Femur (tissue), 1 donor: ENCODE measurements around the gene FBH1.
"Not testable (repeated sequence)": the region's sequence is repeated elsewhere in the genome, so short reads cannot be mapped to it uniquely, and the experiment has no call there.

ENCODE experiments used
- DNase-seq: peaks from one replicate; pipeline ENCODE4 v3.0.0-alpha.2; 2017

Gene FBH1

DNA sequence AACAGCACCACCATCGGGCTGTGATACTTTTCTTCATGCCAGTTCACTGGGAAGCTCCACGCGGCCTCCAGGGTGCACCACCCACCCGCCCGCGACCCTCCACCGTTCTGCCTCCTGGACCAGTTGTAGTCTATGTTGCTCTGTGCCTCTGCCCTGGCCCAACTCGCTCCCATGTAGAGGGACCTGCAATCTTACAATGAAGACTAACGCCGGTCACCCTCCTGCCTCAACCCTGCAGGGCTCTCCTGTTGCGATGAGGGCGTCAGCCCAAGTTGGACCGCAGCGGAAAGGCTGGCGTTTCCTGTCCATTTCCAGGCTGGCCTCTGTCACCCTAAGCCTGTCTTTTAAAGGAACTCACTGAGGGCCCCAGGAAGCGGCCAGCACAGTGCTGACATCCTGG is 52.4 kb downstream of the FBH1 start:
- peak; percentile 67 for DNase-seq

GRCh38 chr10:5943536-5943935 is 53.5 kb downstream of the FBH1 start:
- peak; percentile 78 for DNase-seq

DNA sequence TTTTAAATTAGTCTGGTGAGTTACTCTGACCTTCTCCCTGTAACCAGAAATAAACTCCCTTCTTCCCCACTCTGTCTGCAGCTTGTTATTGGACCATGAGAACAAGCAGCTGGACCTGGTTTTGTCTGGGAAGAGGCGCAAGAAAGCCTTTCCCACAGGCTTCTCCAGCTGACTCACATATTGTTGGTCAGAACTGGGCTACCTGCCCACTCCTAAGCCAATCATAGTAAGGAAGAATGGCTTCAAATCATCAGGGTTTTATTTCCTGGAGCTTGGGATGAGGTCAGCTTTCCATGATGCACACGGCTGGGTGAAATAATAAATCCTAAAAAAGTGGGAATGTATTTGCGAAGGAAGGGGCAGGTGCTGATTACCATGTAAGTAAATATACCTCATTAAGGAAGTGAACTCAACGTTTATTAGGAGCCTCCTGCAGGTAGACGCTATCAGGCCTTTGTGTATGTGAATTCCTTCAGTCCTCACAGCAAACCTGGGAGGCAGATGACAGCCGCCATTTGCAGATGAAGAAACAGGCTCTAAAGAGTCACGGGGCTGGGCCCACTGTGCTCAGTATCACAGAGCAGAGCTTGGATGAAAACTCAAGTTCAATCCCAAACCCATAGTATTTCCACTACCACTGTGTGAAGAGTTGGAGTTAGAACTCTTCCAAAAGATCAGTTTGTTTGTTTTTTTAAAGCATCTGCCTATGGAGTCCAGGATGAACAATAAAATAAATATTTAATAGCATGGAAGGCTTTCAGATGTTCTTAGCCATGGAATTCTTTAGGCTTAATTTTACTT is 54.5 kb downstream of the FBH1 start:
- peak; percentile 95 for DNase-seq

GRCh38 chr10:5945190-5945509 is 55.1 kb downstream of the FBH1 start:
- DNase-seq: peak; percentile 42

GRCh38 chr10:5945561-5946418 is 55.7 kb downstream of the FBH1 start:
- peak; percentile 87 for DNase-seq

GRCh38 chr10:5946419-5946775 is 56.4 kb downstream of the FBH1 start:
- DNase-seq: not testable (repeated sequence)

DNA sequence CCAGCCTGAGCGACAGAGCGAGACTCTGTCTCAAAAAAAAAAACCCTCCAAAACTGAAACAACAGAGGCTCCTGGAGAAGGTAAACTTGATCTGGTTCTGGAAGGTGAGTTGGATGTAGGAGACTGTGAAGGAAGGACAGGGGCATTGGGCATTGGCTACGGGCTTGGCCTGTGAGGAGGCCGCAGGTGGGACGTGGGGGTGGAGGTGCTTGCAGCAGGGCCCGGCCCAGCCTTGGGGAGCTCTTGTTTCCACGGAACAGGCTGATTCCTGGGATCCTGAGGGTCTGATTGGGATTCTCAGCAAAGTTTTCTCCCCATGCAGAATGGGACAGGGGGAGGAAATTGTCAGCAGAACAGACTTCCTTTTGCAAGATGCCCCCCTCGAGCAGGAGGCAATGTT is 56.7 kb downstream of the FBH1 start:
- no peak for DNase-seq

GRCh38 chr10:5947471-5948207 is 57.6 kb downstream of the FBH1 start:
- no peak for DNase-seq

DNA sequence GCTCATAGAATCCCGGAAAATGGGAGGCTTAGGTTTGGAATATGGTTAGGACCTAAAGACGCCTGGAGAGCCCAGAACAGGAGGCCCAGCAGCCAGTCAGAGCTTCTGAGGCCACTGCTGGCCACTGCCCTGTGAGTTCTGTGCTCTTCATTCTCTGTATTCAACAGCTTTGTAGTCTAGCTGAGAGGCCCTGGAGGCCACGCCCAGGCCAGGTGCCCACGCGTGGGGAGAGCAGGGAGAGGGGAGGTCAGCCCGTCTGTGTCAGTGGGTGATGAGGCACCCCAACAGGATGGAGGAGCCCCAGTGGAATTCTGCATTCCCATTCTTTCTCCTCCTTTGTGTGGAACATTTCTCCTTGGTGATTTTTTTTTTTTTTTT is 58.2 kb downstream of the FBH1 start:
- no peak for DNase-seq

DNA sequence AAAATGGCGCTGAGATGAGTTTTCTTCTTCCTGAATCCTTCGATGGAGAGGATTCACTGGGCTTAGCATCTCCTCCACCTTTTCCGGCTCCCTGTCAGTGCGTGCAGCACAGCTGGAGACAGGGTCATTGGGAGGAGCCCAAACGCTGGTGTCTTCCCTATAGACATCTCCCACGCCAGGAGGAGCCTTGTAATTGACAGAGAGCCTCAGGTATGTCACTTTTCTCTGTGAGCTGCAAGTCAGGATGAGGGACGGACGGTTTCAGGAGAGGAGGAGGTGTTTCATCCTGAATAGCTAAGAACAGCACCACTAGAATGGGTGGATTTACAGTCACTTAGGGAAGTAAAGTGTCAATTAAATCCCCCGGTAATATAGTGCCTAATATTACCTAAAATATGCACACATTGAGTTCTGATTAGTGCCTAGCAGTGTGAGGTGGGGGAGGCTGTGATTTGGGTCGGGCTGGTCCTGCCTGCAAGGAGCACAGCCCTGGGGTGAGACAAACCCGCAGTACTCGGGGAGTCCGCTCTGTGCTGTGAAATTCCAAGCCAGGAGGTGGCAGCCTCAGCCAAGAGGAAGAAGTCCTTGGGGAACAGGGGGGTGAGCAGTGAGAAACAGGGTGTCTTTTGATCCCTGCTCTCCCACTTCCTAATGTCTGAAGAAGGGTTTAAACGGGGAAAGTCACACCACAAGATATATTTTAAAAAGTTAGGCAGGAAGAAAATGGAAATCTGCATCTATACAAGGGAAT is 59.1 kb downstream of the FBH1 start:
- DNase-seq: peak; percentile 61

DNA sequence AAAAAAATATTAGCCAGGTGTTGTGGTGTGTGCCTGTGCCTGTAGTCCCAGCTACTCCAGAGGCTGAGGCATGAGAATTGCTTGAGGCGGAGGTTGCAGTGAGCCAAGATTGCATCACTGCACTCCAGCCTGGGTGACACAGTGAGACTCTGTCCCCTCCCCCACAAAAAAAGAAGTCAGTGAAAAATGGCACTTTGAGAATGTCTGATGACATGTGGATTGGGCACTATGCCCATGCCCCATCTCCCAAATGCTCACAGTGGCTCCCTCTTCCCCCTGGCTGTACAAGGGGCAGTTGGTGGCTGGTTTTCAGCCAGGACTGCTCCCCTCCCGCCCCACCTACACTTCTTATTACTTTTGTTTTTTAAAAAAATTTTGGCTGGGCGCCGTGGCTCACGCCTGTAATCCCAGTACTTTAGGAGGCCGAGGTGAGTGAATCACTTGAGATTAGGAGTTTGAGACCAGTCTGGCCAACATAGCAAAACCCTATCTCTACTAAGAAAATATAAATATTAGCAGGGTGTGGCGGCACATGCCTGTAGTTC is 61.2 kb downstream of the FBH1 start:
- no peak for DNase-seq

GRCh38 chr10:5951721-5952407 is 61.8 kb downstream of the FBH1 start:
- no peak for DNase-seq

DNA sequence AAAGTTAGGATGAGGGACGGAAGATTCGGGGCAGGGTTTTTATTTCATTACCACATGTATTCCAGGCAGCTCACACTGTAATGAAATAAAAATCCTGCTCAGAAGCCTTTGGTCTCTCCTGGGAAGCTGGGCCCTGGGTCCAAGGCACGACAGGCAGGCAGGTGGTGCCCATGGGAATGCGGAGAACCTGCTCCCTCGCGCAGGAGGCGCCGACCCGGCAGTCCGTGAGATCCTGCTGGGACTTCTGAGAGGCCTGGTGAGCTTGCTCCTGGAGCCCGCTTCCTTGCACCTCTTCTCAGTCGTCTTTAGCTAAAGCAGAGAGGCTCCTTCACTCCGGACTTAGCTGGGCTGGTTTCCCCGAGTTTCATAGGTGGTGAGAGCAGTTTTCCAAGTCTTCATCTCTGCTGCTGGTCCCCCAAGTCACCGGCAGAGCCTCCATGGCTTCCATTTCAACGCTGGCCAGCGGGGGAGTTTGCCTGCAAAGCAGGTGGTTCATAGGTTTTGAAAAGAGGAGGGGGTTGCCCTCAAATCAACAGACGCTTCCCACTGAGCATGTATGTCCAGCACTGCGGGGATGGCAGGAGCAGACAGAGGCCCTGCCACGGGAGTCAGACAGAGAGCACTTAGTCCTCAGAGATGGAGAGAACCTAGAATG is 62.8 kb downstream of the FBH1 start:
- no peak for DNase-seq

DNA sequence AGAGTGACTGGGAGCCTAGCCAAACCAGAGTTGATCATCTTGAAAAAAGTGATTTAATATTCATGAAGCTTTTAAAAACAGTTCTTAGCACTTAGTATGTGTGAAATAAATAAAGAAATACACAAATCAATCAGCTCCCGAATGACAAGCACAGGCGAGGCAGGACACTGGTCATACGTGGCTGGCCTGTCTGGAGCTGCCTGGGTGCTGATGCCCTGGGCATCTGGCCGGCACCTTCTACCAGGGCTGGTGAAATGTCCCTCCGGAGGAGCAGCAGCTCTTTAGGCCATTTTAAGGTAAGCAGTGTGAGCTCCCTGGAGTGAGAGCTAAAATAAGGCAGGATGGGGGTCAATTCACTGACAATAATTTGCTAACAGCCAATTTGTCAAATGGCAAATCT is 63.6 kb downstream of the FBH1 start:
- DNase-seq: no peak

GRCh38 chr10:5956146-5956936 is 66.3 kb downstream of the FBH1 start:
- DNase-seq: no peak

GRCh38 chr10:5958077-5958476 is 68.0 kb downstream of the FBH1 start:
- no peak for DNase-seq

DNA sequence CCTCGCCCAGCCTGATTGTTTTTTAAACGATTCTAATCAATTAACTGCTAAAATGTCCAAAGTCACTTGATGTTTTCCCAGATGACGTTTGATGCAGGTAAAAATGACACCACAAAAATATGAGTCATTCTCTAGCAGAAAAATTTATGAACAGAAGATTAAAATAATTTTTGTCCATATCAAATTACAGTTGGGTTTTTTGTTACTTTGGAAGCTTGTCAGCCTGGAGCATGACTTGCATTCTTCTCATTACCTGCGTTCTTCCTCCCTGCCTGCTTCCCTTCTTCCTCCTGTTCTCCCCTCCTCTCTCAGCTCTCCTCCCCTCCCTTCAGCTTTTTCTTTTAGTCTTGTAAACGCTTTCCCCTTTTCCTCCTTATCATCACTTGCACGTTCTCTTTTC is 68.6 kb downstream of the FBH1 start:
- no peak for DNase-seq

DNA sequence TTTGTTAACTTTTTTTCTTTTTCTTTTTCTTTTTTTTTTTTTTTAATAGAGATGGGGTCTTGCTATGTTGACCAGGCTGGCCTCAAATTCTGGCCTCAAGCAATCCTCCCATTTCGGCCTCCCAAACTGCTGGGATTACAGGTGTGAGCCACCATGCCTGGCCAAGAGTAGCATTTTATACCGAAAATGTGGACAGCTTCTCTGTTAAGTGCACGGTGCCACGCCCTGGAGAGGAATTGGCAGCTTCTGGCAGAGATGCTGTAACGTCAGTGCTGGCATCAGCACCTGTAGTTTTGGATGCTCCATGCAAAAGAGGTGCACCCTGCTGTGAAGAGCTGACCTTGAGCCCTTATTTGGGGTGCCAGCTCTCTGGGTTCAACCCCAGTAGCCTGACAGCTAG is 69.1 kb downstream of the FBH1 start:
- no peak for DNase-seq

GRCh38 chr10:5959581-5960069 is 69.6 kb downstream of the FBH1 start:
- DNase-seq: no peak
